Spleen (tissue), 11 donors: ENCODE measurements around the gene KRTAP5-8. TPM values are rescaled to one million over a fixed set of nuclear protein-coding genes. Genes with fewer than 3 reads are reported as not detected.

Experiments
- DNase-seq: peaks from one replicate; pipeline ENCODE4 v3.0.0-alpha.2; 2020
- H3K27ac ChIP-seq, 8 donors: fragments of 200-600 bp; sonication (generic) in 7 of 8; 1 replicate in 4 of 8; 2 replicates in 4 of 8; pipeline versions ENCODE4 v1.5.0 to v1.8.0; 2016 to 2021; ENCODE audit warnings: inconsistent platforms in 4 of 8, mild to moderate bottlenecking in 4 of 8, moderate library complexity in 1 of 8
- H3K27me3 ChIP-seq, 7 donors: fragments of 200-600 bp; sonication (generic) in 6 of 7; replicated peaks in 1 of 7; 1 replicate in 4 of 7; 2 replicates in 3 of 7; pipeline versions ENCODE4 v1.5.0 to v1.8.0; 2016 to 2021; ENCODE audit warnings: inconsistent platforms in 3 of 7, mild to moderate bottlenecking in 1 of 7
- H3K36me3 ChIP-seq, 6 donors: fragments of 200-600 bp; sonication (generic) in 5 of 6; 1 replicate in 4 of 6; 2 replicates in 2 of 6; pipeline versions ENCODE4 v1.5.0 to v1.8.0; 2016 to 2021; ENCODE audit warnings: inconsistent platforms in 2 of 6
- H3K4me1 ChIP-seq, 6 donors: fragments of 200-600 bp; sonication (generic) in 5 of 6; 1 replicate in 3 of 6; 2 replicates in 3 of 6; pipeline versions ENCODE4 v1.5.0 to v1.8.0; 2016 to 2021; ENCODE audit warnings: inconsistent platforms in 3 of 6
- H3K4me3 ChIP-seq, 8 donors: fragments of 200-600 bp; sonication (generic) in 7 of 8; 1 replicate in 4 of 8; 2 replicates in 4 of 8; pipeline versions ENCODE4 v1.5.0 to v1.8.0; 2016 to 2021; ENCODE audit warnings: inconsistent platforms in 4 of 8, mild to moderate bottlenecking in 4 of 8, moderate library complexity in 2 of 8
- H3K9me3 ChIP-seq, 8 donors: fragments of 200-600 bp; sonication (generic) in 7 of 8; 1 replicate in 4 of 8; 2 replicates in 4 of 8; pipeline versions ENCODE4 v1.5.0 to v1.8.0; 2016 to 2021; ENCODE audit warnings: inconsistent platforms in 4 of 8
- CTCF ChIP-seq, 11 experiments: fragments of 200-600 bp in 7 of 11; fragments of 450-650 bp in 4 of 11; sonication (generic) in 4 of 11; IDR thresholded peaks in 8 of 11; conservative IDR thresholded peaks in 3 of 11; 1 replicate in 7 of 11; 2 replicates in 4 of 11; pipeline versions ENCODE4 v1.4.0 to v1.8.0; 2016 to 2021; ENCODE audit warnings: antibody characterized with exemption in 11 of 11, inconsistent platforms in 4 of 11, mild to moderate bottlenecking in 1 of 11
- POLR2A ChIP-seq, 3 donors: fragments of 450-650 bp; IDR thresholded peaks; one replicate each; pipeline ENCODE4 v1.5.1; 2017; ENCODE audit warnings: antibody characterized with exemption in 3 of 3, mild to moderate bottlenecking in 1 of 3
- POLR2AphosphoS5 ChIP-seq, 3 donors: sonication (generic); formaldehyde crosslinking; IDR thresholded peaks; one replicate each; pipeline ENCODE4 v1.5.1; 2017; ENCODE audit warnings: antibody characterized with exemption in 3 of 3
- WGBS, 5 donors: extraction: QIAGEN DNeasy Blood & Tissue Kit in 3 of 5; methylation state at CpG; one replicate each; pipeline versions ENCODE4 v1.1.5 to v1.1.7; 2013 to 2018; 5-methylcytosine and 5-hydroxymethylcytosine counted together
- intact Hi-C: fragments of 100-400 bp; cut with DNase I; formaldehyde crosslinking; loops from one replicate; pipeline ENCODE4 v1.15.0; 2023; ENCODE audit warnings: low total_unique reads
- polyA plus RNA-seq, 3 donors: library from polyadenylated mRNA; stranded (reverse); fragments of 200-250 nt; gene quantifications; one replicate each; pipeline ENCODE4 v1.2.1, GENCODE V29; 2013
- total RNA-seq, 7 donors: library from RNA; depleted of rRNA in 3 of 7; stranded (reverse); fragments of >200 nt in 3 of 7; fragmentation: NEBNext Ultra II Directional in 4 of 7; extraction: Animal tissue kit (Norgen Biotek cat#: 25700) in 4 of 7; gene quantifications; one replicate each; pipeline versions ENCODE4 v1.1.0 to v1.2.1, GENCODE V29; 2016 to 2021
- donor health status: healthy with polysubstance abuse.
- donor health status: DM: no; HTN: no; CAD: no; lungs with moderate emphysema.
- donor health status: DM: no; HTN: no; CAD: no.
- donor health status: Bipolar disorder and iron deficiency.
- donor health status: healthy.
- donor health status: DM: no; HTN: no; CAD: no.
- donor health status: DM: yes; HTN: yes; CAD: no.

The KRTAP5-8 gene
- total and polyA plus RNA-seq, 10 donors: 0.09 to 0.63 (median 0.25) TPM; not detected in 4

- Histone ChIP-seq H3K9me3 (peaks cover 0 to 8% (median 0%) of the 10 kb centered on the region in 8 donors), H3K27me3 (no peaks in the 10 kb centered on the region), H3K36me3 (no peaks in the 10 kb centered on the region), H3K4me1 (no peaks in the 10 kb centered on the region), H3K27ac (no peak overlapping the region), H3K4me3 (no peak overlapping the region)
- TF ChIP-seq POLR2A (IDR thresholded peaks at IDR 0.05) (no peak), POLR2AphosphoS5 (IDR thresholded peaks at IDR 0.05) (no peak), CTCF (IDR thresholded peaks at IDR 0.05 in 8 of 11, conservative IDR thresholded peaks at IDR 0.05 in 3 of 11) (no peak)
- WGBS, 5 donors: 90 to 94% (median 93%) methylated on average over 36 to 55 of the region's 55 CpGs
- intact Hi-C loops: no loop called here
- no peak for DNase-seq
These were observed 19.0 kb upstream of the KRTAP5-8 start for GRCh38 chr11:71518506-71519471.

- no peak overlapping the region for H3K27ac ChIP-seq
- no peaks in the 10 kb centered on the region for H3K4me1 ChIP-seq
- no peak for TF ChIP-seq CTCF (IDR thresholded peaks at IDR 0.05 in 8 of 11, conservative IDR thresholded peaks at IDR 0.05 in 3 of 11)
- TF ChIP-seq POLR2AphosphoS5 (IDR thresholded peaks at IDR 0.05): no peak
- TF ChIP-seq POLR2A (IDR thresholded peaks at IDR 0.05): no peak
- peaks cover 0 to 8% (median 0%) of the 10 kb centered on the region in 8 donors for H3K9me3 ChIP-seq
- H3K27me3 ChIP-seq: no peaks in the 10 kb centered on the region
- H3K36me3 ChIP-seq: no peaks in the 10 kb centered on the region
- intact Hi-C loops: no loop called here
- WGBS, 5 donors: 74 to 88% (median 84%) methylated on average over 10 of the region's 10 CpGs
- DNase-seq: no peak
- no peak overlapping the region for H3K4me3 ChIP-seq
These were observed 18.3 kb upstream of the KRTAP5-8 start for GRCh38 chr11:71519546-71519945.

- H3K9me3 ChIP-seq: no peaks in the 10 kb centered on the region
- H3K36me3 ChIP-seq: no peaks in the 10 kb centered on the region
- H3K27ac ChIP-seq: no peak overlapping the region
- no peak overlapping the region for H3K4me3 ChIP-seq
- intact Hi-C loops: no loop called here
- TF ChIP-seq POLR2AphosphoS5 (IDR thresholded peaks at IDR 0.05) (no peak), POLR2A (IDR thresholded peaks at IDR 0.05) (no peak), CTCF (IDR thresholded peaks at IDR 0.05 in 8 of 11, conservative IDR thresholded peaks at IDR 0.05 in 3 of 11) (no peak)
- no peaks in the 10 kb centered on the region for H3K27me3 ChIP-seq
- no peak for DNase-seq
- 64 to 82% (median 64%) methylated on average over 3 of the region's 3 CpGs for WGBS, 5 donors
- no peaks in the 10 kb centered on the region for H3K4me1 ChIP-seq
These were observed 12.5 kb upstream of the KRTAP5-8 start for GRCh38 chr11:71525188-71525937.
